ENCODE data around the gene TSN.
"Not testable (repeated sequence)": the region's sequence is repeated elsewhere in the genome, so short reads cannot be mapped to it uniquely, and the experiment has no call there.

TSN gene

GRCh38 chr2:121801916-121802315 is 46.5 kb downstream of the TSN start:
- no peak for DNase-seq (ENCODE audit: low spot score)

DNA sequence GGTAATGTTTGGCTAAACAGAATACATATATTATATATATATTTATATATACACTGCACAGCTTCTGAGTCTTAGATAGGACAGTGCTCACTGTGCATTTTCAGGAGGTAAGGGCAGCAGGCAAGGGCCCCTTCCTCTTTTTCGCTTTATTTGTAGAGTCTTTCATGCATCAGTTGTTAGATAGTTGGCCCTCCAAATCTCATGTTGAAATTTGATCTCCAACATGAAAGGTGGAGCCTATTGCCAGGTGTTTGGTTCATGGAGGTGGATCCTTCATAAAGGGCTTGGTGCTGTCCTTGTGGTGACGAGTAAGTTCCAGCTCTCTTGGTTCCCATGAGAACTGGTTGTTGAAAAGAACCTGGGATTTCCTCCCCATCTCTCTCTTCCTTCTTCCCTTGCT is 48.1 kb downstream of the TSN start:
- DNase-seq (ENCODE audit: low spot score) = no peak

DNA sequence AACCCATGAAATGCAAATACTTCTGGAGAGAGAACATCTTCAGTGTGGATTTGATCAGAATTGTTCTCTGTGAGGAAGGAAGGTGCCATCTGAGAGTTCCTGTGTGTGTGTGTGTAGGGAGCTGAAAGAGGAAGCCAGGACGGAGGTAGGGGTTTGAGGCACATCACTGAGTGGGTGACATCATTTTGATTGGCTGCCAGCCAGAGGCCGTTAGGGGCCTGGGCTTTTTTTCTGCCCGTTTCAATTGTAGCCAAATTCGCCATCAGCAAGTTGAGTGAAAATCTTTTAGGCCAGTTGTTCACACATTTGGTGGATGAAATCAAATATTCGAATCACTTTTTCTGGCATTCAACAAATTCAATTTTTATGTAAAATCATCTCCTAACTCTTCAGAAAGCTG is 48.9 kb downstream of the TSN start:
- DNase-seq (ENCODE audit: low spot score) = peak; percentile 26

DNA sequence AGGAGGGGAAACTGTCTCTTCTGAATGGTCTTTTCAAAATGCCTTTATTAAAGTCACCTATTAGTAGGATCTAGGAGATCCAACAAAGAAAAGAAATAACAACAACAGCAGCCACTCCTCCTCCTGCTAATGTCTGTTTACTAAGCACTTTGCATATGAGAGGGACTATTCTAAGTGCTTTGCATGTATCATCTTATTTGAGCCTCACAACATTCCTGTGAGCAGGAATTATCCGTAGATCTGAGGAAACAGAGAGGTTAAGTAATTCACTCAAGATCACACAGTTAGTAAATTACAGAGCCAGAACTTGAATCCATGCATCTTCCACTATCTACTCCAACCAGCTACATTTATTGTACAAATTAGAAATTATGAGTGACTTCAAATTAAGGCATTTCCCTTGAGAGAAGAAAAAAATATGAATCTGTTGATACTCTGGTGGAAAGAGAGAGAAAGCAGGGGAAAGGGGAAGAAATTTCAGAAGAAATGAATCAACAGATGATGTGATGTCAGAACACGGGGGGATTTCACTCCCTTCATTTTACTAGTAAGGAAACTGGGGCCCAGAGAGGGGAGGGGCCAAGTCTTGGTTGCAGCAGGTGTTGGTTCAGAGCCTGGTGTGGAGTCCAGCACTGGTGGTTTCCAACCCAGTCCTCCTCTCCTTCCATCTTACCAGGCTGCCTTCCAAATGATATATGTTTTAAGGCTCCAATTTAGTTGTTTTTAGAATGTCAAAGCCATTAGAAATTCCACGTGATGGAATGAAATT is 49.7 kb downstream of the TSN start:
- DNase-seq (ENCODE audit: low spot score) = no peak

DNA sequence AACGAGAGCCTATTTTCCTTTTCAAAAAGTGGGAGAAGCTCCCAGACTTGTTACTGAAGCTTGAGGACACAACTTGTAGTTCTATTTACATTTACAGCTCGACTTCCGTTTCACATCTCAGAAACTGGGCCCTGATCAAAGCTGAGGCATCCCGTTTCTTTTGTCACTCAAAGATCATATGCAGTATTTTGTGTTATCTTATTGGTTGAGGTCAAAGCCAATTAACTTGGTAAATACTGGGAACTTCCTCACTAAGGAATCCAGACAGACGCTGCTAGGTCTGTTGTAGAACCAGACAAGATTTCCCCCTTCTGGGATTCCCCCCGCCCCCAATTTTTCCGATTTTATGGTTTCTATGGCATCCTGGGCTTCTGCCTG is 50.3 kb downstream of the TSN start:
- no peak for DNase-seq (ENCODE audit: low spot score)

GRCh38 chr2:121807771-121808170 is 52.3 kb downstream of the TSN start:
- DNase-seq (ENCODE audit: low spot score) = not testable (repeated sequence)

GRCh38 chr2:121809607-121810006 is 54.2 kb downstream of the TSN start:
- DNase-seq (ENCODE audit: low spot score) = peak; percentile 98

GRCh38 chr2:121810959-121811853 is 55.8 kb downstream of the TSN start:
- DNase-seq (ENCODE audit: low spot score) = peak; percentile 77

DNA sequence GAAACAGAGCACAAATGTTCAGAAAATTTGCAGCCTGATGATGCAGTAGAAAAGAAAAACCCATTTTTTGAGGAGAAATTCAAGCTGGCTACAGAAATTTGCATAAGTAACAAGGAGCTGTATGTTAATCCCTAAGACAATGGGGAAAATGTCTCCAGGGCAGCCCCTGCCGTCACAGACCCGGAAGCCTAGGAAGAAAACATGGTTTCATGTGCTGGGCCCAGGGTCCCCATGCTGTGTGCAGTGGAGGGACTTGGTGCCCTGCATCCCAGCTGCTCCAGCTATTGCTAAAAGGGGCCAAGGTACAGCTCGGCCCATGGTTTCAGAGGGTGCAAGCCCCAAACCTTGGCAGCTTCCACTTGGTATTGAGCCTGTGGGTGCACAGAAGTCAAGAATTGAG is 57.6 kb downstream of the TSN start:
- DNase-seq (ENCODE audit: low spot score) = not testable (repeated sequence)

DNA sequence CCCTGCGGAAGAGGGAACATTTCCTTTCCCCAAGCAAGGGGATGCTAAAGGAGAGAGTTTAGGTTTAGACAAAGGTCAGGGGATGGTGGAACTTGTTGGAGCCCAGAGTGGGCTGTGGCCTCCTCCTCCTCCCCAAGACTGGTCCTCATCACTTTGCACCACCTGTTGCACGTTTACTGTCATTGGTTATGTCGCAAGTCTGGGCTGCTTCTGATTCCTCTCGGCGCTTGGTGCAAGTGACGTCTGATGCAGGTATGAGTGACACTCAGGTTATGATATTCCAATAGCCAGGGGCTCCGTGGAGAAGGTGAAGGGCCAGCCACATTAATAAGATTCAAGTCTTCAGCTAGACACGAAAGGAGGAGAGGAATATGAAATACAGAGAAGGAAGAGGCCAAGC is 59.8 kb downstream of the TSN start:
- DNase-seq (ENCODE audit: low spot score) = no peak

GRCh38 chr2:121816797-121817196 is 61.3 kb downstream of the TSN start:
- no peak for DNase-seq (ENCODE audit: low spot score)

GRCh38 chr2:121817304-121817703 is 61.9 kb downstream of the TSN start:
- DNase-seq (ENCODE audit: low spot score) = not testable (repeated sequence)

Data from SW480 (cell line).